Measurements from ENCODE around the gene RNF130.
A peak's percentile ranks its signal among the peaks of the same experiment; 100 is the strongest.

RNF130 gene

GRCh38 chr5:179912386-179912785, 159.2 kb downstream of the RNF130 start:
- DNase-seq: no peak

DNA sequence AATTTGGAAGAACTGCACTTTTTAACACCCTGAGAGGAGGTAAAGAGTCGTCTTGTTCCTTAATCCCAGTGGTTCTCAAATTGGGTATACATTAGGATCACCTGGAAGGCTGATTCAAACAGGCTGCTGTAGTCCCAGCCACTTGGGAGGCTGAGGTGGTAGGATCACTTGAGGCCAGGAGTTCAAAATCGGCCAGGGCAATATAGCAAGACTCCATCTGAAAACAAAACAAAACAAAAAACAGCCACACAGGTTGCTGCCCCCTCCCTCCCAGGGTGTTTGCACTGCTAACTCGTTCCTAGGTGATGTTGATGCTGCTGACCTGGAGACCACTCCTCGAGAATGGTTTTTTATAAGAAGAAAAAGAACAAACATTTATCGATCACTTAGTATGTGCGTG, 162.3 kb downstream of the RNF130 start:
- DNase-seq: no peak

DNA sequence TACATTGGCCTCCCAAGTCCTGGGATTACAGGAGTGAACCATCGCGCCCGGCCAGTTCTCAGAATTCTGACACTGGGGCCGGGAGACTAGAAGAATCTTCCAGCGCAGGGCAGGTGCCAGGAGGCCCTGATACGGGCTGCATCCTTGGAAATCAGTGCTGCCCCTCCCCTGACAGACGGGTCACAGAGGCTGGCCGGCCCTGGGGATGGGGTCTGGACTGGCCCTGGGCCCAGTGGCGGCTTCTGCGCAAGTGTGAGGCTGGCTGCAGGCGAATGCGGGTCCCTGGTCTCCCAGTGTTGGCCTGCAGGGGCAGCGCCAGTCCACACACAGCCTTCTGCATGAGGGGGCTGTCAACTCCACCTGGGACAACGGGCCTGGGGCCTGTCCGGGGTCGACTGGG, 163.0 kb downstream of the RNF130 start:
- no peak for DNase-seq

DNA sequence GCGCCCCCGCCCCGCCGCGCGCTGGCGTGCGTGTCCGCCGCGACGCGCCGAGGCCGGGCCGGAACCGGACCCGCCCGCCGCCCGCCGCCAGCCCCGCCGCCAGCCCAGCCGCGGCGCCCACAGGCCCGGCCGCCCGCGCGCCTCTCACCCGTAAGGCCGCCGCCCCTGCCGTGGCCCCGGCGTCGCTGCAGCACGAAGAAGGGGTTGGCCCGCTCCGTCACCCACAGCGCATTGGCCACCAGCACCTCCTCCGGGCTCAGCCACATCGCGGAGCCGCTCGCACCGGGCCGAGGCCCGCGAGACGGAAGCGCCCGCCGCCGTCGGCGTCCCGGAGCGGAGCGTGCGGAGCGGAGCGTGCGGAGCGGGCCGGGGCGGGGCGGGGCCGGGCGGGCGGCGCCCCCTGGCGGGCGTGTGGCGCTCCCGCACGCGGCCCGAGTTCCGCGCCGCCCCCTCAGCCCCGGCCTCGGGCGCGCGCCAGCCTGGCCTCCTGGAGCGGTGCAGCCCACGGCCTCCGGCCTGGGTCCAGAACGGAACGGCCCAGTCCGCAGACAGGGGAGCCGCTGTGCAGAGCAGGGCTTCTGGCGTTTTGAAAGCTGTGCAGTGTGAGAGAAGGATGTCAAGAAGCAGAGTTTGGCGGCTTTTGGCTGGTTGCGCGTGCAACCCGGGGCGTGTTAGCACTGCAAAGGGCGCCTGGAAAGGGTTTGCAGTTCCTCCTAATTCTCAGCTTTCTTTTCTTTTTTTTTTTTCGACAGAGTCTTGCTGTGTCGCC, 163.8 kb downstream of the RNF130 start, which contains the start of gene TBC1D9B:
Gene TBC1D9B (minus strand): TSS at position 342 of the 769 bp plus-strand sequence. CDS start 76 bp downstream, at position 266.
- DNase-seq: peak; percentile 60

DNA sequence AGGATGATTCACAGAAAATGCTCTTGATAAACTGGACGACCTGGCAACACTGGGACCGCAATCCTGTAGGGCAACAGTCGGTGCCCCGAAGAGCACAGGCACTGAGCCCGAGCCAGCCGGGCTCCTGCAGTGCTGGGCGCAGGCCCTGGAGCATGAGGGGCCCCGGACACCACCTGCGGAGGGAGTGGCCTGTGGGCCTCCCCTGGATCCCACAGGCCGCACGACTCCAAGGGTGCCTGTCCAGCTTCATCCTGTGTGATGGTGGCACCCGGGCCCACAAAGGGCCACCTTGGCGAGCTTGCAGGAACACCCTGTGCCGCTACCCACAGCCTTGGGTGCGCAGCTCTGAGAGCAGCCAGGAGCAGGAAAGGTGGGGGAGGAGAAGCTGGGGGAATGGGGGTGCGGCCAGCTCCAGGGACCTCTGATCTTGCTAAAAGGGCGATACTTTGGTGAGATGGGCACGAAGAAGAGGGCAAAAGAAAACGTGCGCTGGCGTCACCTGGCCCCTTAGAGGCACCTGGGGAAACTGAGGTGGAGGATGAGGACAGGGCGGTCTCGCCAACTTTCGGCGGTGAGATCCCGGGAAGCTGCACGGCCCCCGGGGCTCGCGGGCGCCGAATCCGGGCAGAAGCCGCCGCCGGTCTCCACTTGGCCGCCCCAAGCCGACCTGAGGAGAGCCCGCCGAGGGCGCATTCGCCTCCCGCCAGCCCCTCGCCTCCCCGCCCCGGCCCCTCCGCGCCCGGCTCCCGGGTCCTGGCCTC, 164.6 kb downstream of the RNF130 start:
- no peak for DNase-seq

- no peak for DNase-seq
Observed at GRCh38 chr5:179906294-179906794, 165.2 kb downstream of the RNF130 start.

GRCh38 chr5:179905161-179905560, 166.4 kb downstream of the RNF130 start:
- no peak for DNase-seq

Measured in stimulated activated naive CD4-positive, alpha-beta T cell treated with Interleukin-2 at 50 U/mL for 16 hours (primary cell).